SW 1271 (cell line): Measurements from ENCODE around the gene SLC15A3.

Experiments
- DNase-seq, 2 experiments: peaks; one replicate each; lab custom pipeline; 2025; lab: John Stamatoyannopoulos, UW

Gene SLC15A3

DNA sequence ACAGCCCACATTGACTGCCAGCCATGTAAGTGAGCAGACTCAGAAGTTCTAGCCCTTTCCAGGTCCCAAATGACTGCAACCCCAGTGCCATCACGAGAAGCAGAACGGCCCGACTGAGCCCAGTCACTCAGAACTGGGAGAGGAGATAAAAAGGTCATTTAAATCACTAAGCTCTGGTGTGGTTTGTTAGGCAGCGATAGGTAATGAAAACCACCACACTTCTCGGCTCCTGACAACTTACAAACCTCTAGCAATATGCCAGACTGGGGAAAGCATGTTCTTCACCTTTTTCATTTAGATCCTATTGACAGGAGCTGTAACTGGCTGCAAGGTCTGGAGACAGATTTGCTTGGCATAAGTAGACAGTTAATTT, 6.7 kb downstream of the SLC15A3 start:
- DNase-seq = no peak

DNA sequence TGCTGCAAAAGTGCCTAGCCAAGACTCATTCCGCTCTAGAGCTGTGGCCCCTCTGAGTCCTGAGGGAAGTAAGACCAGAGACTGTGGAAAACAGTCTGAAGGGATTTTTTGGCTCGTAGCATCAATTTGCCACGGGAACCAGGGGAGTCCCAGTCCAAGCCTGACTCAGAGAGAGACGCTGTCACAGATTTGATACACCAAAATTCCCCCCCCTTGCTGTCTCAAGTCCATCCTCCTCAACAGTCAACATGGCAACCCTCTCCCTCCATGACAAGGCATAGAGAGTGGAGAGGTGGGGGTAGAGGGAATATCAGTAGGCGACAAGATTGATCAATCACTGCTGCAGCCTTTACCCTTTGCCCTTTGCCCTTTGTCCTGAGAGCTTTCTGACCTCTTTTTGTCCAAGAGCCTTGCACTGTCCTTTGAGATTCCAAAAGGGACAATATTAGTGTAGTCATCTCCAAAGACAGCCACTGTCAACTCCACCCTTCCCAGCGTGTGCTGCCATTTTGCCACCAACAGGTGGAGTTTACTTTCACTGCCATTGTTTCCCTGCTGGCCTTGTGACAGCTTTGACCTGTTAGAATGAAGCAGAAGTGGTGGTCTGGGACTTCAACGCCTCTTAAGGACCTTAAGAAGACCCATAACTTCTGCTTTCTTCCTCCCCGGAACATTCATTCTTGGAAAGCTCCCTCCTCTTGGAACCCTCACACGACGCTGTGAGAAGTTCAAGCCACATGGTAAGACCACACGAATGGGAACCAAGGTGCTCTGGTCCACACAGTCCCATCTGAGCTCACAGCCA, 7.3 kb downstream of the SLC15A3 start:
- DNase-seq = no peak

DNA sequence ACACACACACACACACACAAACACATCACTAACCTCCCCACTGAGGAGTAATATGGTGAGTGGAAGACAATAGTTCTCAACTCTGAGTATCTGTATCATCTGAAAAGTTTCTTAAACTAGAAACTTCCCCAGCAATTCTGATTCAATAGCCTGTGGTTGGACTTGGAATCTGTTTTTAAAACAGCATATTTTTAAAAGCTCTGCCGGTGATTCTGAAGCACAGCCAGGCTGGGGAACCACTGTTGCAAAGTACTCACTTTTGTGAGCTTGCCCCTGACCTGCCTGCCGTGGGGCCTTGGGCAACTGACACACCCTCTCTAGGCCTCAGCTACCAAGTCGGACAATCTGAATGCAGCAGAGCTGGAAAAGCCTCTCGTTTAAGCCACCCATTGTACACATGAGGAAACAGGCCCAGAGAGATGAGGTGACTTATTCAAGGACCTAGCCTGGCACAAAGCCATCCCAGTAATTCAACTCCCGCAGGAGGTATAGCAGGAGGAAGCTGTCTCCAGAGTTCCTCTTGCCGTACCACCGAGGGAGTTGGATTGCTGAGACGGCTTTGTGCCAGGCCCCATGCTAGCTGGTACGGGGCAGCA, 8.9 kb downstream of the SLC15A3 start:
- no peak for DNase-seq

GRCh38 chr11:60942219-60942618, 9.8 kb downstream of the SLC15A3 start:
- no peak for DNase-seq

- no peak for DNase-seq
Observed at GRCh38 chr11:60941371-60942119, 10.4 kb downstream of the SLC15A3 start.

- no peak for DNase-seq
Observed at GRCh38 chr11:60939855-60940254, 12.1 kb downstream of the SLC15A3 start.

DNA sequence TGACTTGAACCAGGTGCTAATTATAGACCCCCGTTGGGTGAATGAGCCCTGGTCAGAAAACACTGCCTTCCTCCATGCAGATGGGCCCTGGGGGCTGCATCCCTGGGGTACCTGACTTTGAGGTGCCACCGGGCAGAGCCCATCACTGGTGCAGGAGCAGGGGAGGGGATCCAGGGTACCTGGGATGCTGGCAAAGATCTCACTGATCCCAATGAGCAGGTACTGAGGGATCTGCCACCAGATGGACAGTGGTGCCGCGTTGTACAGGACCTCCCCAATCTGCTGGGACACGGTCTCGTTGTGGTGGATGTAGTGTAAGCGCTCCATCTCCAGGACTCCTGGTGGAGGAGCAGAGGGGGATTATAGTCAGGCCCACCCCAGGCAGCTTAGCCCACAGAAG, 12.7 kb downstream of the SLC15A3 start:
- no peak for DNase-seq

DNA sequence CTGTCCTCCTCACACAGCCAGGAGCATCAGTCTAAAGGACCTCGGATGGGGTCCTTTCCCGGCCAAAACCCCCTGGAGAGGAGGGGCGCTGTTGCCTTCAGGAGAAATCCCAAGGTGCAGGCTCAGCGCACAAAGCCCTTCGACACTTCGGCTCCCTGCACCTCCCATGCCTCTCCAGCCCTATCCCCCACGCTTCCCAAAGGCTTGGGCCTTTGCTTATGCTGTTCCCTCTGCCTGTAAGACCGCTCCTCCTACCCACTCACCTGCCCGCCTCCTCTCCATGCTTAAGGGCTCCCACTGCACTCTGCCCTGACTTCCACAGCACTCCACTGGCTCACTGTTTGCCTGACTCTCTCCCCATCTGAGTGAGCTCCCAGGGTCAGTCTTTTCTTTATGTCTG, 13.5 kb downstream of the SLC15A3 start:
- DNase-seq = no peak

GRCh38 chr11:60937811-60938210, 14.2 kb downstream of the SLC15A3 start:
- no peak for DNase-seq

- DNase-seq = no peak
Observed at GRCh38 chr11:60937144-60937527, 14.8 kb downstream of the SLC15A3 start.

- no peak for DNase-seq
Observed at GRCh38 chr11:60936467-60937143, 15.4 kb downstream of the SLC15A3 start.

DNA sequence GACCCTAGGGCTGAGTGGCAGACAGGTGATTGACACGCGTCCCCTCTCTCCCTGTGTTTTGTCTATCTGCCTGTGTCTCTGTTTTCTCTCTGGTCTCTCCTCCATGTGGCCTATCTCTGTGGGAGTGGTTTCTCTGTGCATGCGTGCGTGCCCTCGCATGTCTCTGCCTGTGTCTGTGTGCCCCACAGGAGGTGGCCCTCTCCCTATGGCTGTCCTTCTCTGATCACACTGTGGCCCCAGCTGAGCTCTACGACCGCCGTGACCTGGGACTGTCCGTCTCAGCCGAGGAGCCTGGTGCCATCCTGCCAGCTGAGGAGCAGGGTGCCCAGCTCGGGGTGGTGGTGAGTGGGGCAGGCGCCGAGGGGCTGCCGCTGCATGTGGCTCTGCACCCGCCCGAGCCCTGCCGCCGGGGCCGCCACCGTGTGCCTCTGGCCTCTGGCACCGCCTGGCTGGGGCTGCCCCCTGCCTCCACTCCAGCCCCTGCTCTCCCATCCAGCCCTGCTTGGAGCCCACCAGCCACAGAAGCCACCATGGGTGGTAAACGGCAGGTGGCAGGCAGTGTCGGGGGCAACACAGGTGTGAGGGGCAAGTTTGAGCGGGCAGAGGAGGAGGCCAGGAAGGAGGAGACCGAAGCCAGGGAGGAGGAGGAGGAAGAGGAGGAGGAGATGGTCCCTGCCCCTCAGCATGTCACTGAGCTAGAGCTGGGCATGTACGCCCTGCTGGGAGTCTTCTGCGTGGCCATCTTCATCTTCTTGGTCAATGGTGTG, 16.1 kb downstream of the SLC15A3 start:
- DNase-seq = no peak

DNA sequence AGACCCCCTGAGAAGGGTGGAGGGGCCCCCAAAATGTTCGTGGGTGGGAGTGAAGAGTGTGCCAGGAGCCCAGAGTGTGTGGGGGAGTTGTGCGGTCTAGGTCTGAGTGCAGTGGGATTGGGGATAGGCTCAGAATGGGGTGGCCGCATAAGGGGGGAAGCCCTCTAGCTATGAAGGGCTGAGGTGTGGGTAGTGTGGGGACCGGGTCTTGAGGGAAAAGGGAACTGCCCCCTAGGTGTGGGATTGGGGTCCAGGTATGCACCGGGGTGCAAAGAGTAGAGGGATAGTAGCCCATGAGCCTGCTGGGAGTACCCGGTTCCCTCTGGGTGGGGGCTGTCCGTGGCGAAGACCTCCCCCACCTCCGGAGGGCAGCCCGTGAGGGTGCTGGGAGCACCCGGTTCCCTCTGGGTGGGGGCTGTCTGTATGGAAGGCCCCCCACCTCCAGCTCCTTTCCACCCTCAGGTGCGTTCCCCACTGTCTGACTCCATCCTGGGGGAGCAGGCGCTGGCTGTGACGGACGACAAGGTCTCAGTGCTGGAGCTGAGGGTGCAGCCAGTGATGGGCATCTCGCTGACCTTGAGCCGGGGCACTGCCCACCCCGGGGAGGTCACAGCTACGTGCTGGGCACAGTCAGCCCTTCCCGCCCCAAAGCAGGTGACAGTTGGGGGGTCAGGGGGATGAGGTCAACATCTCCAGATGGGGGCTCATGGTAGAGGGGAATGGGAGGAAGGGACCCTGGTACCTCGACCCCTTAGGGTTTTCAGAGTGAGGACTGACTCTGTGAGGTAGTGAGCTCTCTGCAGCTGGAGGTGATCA, 17.0 kb downstream of the SLC15A3 start:
- no peak for DNase-seq

GRCh38 chr11:60934124-60934789, 17.7 kb downstream of the SLC15A3 start:
- DNase-seq = no peak

DNA sequence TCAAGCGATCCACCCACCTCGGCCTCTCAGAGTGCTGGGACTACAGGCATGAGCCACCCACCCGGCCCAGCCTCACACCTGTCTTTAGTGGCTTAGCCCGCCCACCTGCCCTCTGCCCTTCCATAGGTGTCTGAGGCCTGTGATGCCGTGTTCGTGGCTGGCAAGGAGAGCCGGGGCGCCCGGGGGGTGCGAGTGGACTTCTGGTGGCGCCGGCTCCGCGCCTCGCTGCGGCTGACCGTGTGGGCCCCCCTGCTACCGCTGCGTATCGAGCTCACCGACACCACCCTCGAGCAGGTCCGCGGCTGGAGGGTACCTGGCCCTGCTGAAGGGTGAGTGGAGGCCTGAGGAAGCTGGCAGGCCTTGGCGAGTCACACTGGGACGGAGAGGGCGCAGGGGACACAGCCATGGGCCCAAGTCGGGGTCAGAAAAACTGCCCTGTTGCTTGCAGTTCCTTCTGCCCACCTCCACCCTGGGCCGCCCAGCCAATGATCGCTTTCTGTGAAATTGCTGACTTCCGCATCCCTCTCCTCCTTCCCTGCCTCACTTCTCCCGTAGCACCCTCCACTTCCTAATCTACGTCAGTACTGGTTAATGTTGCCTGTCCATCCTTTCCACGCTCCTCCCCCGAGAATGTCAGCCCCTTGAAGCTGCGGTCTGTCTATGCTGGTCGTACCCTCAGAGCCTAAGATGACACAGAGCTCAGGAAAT, 18.4 kb downstream of the SLC15A3 start:
- DNase-seq = no peak

DNA sequence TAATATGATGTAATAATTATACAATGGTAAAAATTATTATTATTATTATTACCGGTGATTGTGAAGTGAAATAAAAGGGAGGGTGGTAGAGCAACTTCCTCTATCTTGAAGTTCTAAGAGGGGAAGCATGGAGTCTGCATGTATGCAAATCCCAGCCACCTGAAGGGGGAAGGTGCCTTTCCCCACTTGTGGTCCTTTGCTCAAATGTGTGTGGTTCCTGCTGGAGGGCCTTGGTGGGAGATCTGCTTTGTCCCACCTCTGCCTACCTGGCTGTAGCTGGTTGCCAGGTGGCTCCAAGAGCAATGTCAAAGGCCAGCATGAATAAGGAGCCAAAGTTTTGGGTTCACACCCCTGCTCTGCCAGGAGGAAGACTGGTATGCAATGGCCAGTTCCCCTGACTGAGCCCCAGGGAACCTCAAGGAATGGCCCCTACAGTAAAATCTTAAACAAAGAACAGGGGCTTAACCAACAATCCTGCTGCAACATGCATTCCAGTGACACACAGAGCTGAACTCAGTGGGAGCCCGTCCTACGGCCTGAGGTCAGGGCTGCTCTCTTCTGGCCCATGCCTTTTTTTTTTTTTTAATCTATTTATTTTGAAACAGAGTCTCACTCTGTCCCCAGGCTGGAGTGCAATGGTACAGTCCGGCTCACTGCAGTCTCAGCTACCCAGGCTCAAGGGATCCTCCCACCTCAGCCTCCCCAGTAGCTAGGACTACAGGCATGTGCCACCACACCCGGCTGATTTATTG, 19.2 kb downstream of the SLC15A3 start:
- no peak for DNase-seq

DNA sequence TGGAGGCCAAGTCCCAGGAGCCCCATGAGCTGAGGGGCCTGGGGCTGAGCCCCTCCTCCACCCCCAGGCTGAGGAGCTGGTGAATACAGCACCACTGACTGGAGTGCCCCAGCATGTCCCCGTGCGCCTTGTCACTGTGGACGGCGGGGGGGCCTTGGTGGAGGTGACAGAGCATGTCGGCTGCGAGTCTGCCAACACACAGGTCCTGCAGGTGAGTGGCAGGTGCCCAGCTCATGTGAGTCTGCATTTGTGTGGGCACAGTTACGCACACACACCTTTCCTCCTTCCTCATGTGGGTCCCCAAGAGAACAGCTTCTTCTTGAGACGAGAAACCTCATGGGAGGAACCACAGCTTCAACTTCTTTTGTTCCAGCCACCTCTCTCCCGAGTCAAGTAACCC, 20.1 kb downstream of the SLC15A3 start:
- no peak for DNase-seq

- DNase-seq = no peak
Observed at GRCh38 chr11:60930394-60930793, 21.6 kb downstream of the SLC15A3 start.

GRCh38 chr11:60929764-60930163, 22.2 kb downstream of the SLC15A3 start:
- DNase-seq = no peak
